Fibroblast of skin of left quadriceps (primary cell): ENCODE results near the gene AKIRIN2.
"Not testable (repeated sequence)": the region's sequence is repeated elsewhere in the genome, so short reads cannot be mapped to it uniquely, and the experiment has no call there.

Experiments used
- DNase-seq, 2 experiments: peaks; one replicate each; pipeline ENCODE4 v3.0.0-alpha.2; 2013; ENCODE audit warnings: low read depth in 2 of 2

The AKIRIN2 gene

GRCh38 chr6:87687893-87688292, 14.1 kb downstream of the AKIRIN2 start:
- DNase-seq, result not testable (repeated sequence)

- DNase-seq, result no peak
Measured at GRCh38 chr6:87687296-87687695, 14.7 kb downstream of the AKIRIN2 start.

- DNase-seq, result not testable (repeated sequence)
Measured at GRCh38 chr6:87686636-87687205, 15.3 kb downstream of the AKIRIN2 start.

- no peak for DNase-seq
Measured at GRCh38 chr6:87684895-87685654, 17.0 kb downstream of the AKIRIN2 start.

- DNase-seq, result no peak
Measured at GRCh38 chr6:87683890-87684289, 18.1 kb downstream of the AKIRIN2 start.

- no peak for DNase-seq
Measured at GRCh38 chr6:87682310-87682709, 19.7 kb downstream of the AKIRIN2 start.

- DNase-seq, result no peak
Measured at GRCh38 chr6:87675004-87675681, 26.9 kb downstream of the AKIRIN2 start.

GRCh38 chr6:87674290-87674689, 27.7 kb downstream of the AKIRIN2 start:
- no peak for DNase-seq

GRCh38 chr6:87673237-87673636, 28.8 kb downstream of the AKIRIN2 start:
- DNase-seq, result no peak

GRCh38 chr6:87672641-87673040, 29.4 kb downstream of the AKIRIN2 start:
- no peak for DNase-seq

- DNase-seq, result no peak
Measured at GRCh38 chr6:87671555-87672029, 30.4 kb downstream of the AKIRIN2 start.

- DNase-seq, result no peak
Measured at GRCh38 chr6:87670707-87671106, 31.3 kb downstream of the AKIRIN2 start.

- DNase-seq, result no peak
Measured at GRCh38 chr6:87669051-87669450, 33.0 kb downstream of the AKIRIN2 start.

GRCh38 chr6:87668013-87668412, 34.0 kb downstream of the AKIRIN2 start:
- no peak for DNase-seq

GRCh38 chr6:87667032-87667431, 35.0 kb downstream of the AKIRIN2 start:
- DNase-seq, result no peak

GRCh38 chr6:87664921-87665485, 37.0 kb downstream of the AKIRIN2 start:
- DNase-seq, result no peak

- no peak for DNase-seq
Measured at GRCh38 chr6:87663434-87663833, 38.6 kb downstream of the AKIRIN2 start.

- no peak for DNase-seq
Measured at GRCh38 chr6:87661503-87661902, 40.5 kb downstream of the AKIRIN2 start.

GRCh38 chr6:87661016-87661415, 41.0 kb downstream of the AKIRIN2 start:
- DNase-seq, result peak; percentile 32 to 43

GRCh38 chr6:87660226-87660911, 41.7 kb downstream of the AKIRIN2 start:
- DNase-seq, result no peak

GRCh38 chr6:87658516-87658915, 43.5 kb downstream of the AKIRIN2 start:
- no peak for DNase-seq

- no peak for DNase-seq
Measured at GRCh38 chr6:87656857-87657256, 45.2 kb downstream of the AKIRIN2 start.
